SIG-M5 treated with dmso at 0.1 percent for 504 hours (cell line): Measurements from ENCODE around the gene C16orf74.

Source experiments
- DNase-seq: peaks from one replicate; lab custom pipeline; 2025; ENCODE audit not compliant: unreplicated experiment; lab: John Stamatoyannopoulos, UW

Gene C16orf74

GRCh38 chr16:85777583-85778310, 26.9 kb upstream of the C16orf74 start:
- DNase-seq, result peak; percentile 32

GRCh38 chr16:85774811-85775210, 23.9 kb upstream of the C16orf74 start:
- DNase-seq, result no peak

- no peak for DNase-seq
These were observed 23.2 kb upstream of the C16orf74 start for GRCh38 chr16:85774136-85774535.

GRCh38 chr16:85773044-85773443, 22.1 kb upstream of the C16orf74 start:
- no peak for DNase-seq

GRCh38 chr16:85770741-85771140, 19.8 kb upstream of the C16orf74 start:
- DNase-seq, result no peak

- DNase-seq, result no peak
These were observed 17.3 kb upstream of the C16orf74 start for GRCh38 chr16:85768199-85768598.

GRCh38 chr16:85767531-85767930, 16.6 kb upstream of the C16orf74 start:
- peak; percentile 39 for DNase-seq

GRCh38 chr16:85765767-85766166, 14.9 kb upstream of the C16orf74 start:
- no peak for DNase-seq

- DNase-seq, result no peak
These were observed 14.3 kb upstream of the C16orf74 start for GRCh38 chr16:85765211-85765610.

- no peak for DNase-seq
These were observed 12.7 kb upstream of the C16orf74 start for GRCh38 chr16:85763616-85764015.

GRCh38 chr16:85762970-85763369, 12.1 kb upstream of the C16orf74 start:
- DNase-seq, result no peak

GRCh38 chr16:85761861-85762260, 11.0 kb upstream of the C16orf74 start:
- peak; percentile 63 for DNase-seq

GRCh38 chr16:85759631-85760419, 8.9 kb upstream of the C16orf74 start:
- DNase-seq, result peak; percentile 40

GRCh38 chr16:85759136-85759535, 8.2 kb upstream of the C16orf74 start:
- DNase-seq, result peak; percentile 92

- DNase-seq, result no peak
These were observed 6.5 kb upstream of the C16orf74 start for GRCh38 chr16:85757341-85757822.

GRCh38 chr16:85755929-85756768, 5.3 kb upstream of the C16orf74 start:
- no peak for DNase-seq

- no peak for DNase-seq
These were observed 3.5 kb upstream of the C16orf74 start for GRCh38 chr16:85754413-85754812.

GRCh38 chr16:85753976-85754375, 3.1 kb upstream of the C16orf74 start:
- no peak for DNase-seq

- no peak for DNase-seq
These were observed 2.7 kb upstream of the C16orf74 start for GRCh38 chr16:85753559-85753958.

GRCh38 chr16:85752511-85753420, 1.9 kb upstream of the C16orf74 start:
- DNase-seq, result no peak
